WTC11 (cell line): Measurements from ENCODE around the gene CDC42EP4. TPM values are rescaled to one million over a fixed set of nuclear protein-coding genes. Genes with fewer than 3 reads are reported as not detected.

ENCODE experiments used
- ATAC-seq: fragments of 200-7000 bp; cut with Tn5 transposase; 2 replicates; pipeline ENCODE4 v1.10.0; 2021; ENCODE audit warnings: mild to moderate bottlenecking, moderate library complexity
- CTCF ChIA-PET: fragments of 300-600 bp; sonication (Branson Sonifier 250); formaldehyde crosslinking; loops from one replicate; lab custom pipeline; 2021; ENCODE audit warnings: antibody characterized with exemption; lab: Charles Lee
- POLR2A ChIA-PET: fragments of 350-600 bp; sonication (Branson Sonifier 250); formaldehyde crosslinking; loops from one replicate; lab custom pipeline; 2021; ENCODE audit warnings: antibody characterized with exemption; lab: Charles Lee
- DNase-seq: peaks from one replicate; pipeline ENCODE4 v3.0.0; 2021; ENCODE audit warnings: low spot score
- H3K27ac Mint-ChIP-seq: 2 replicates; pipeline ENCODE4 v1.8.0; 2021; ENCODE audit warnings: mixed read lengths
- H3K27me3 Mint-ChIP-seq: 2 replicates; pipeline ENCODE4 v1.8.0; 2021; ENCODE audit warnings: low read depth, mild to moderate bottlenecking, moderate library complexity, mixed read lengths
- H3K36me3 Mint-ChIP-seq: 2 replicates; pipeline ENCODE4 v1.8.0; 2021; ENCODE audit warnings: mixed read lengths
- H3K4me1 Mint-ChIP-seq: 2 replicates; pipeline ENCODE4 v1.8.0; 2022; ENCODE audit warnings: mixed read lengths
- H3K4me3 Mint-ChIP-seq: 2 replicates; pipeline ENCODE4 v1.8.0; 2021; ENCODE audit warnings: mild to moderate bottlenecking, moderate library complexity, mixed read lengths
- H3K9me3 Mint-ChIP-seq: 2 replicates; pipeline ENCODE4 v1.8.0; 2021; ENCODE audit warnings: mixed read lengths
- CREM ChIP-seq: sonication (generic); formaldehyde crosslinking; IDR thresholded peaks from 2 replicates; pipeline ENCODE4 v1.8.1; 2022; ENCODE audit warnings: mild to moderate bottlenecking, missing genetic modification reagents, moderate library complexity
- ESRRA ChIP-seq: sonication (generic); formaldehyde crosslinking; IDR thresholded peaks from 2 replicates; pipeline ENCODE4 v1.8.1; 2022; ENCODE audit warnings: mild to moderate bottlenecking, missing genetic modification reagents, borderline replicate concordance
- JUN ChIP-seq: sonication (generic); formaldehyde crosslinking; IDR thresholded peaks from 2 replicates; pipeline ENCODE4 v1.8.0; 2023; ENCODE audit warnings: mild to moderate bottlenecking, missing genetic modification reagents
- KAT7 ChIP-seq: sonication (generic); formaldehyde crosslinking; IDR thresholded peaks from 2 replicates; pipeline ENCODE4 v1.8.1; 2023; ENCODE audit warnings: missing genetic modification reagents, mild to moderate bottlenecking, borderline replicate concordance
- MXD4 ChIP-seq: fragments of 250-450 bp; sonication (Bioruptor Pico); IDR thresholded peaks from 2 replicates; pipeline ENCODE4 v1.8.0; 2021; ENCODE audit warnings: mild to moderate bottlenecking, moderate library complexity, borderline replicate concordance
- NFYB ChIP-seq: sonication (generic); formaldehyde crosslinking; conservative IDR thresholded peaks from 2 replicates; pipeline ENCODE4 v1.8.0; 2022; ENCODE audit warnings: low read depth, missing genetic modification reagents
- PRRX2 ChIP-seq: fragments of 250-450 bp; sonication (Bioruptor Pico); IDR thresholded peaks from 2 replicates; pipeline ENCODE4 v1.8.0; 2021; ENCODE audit warnings: mild to moderate bottlenecking
- SMAD3 ChIP-seq: sonication (generic); formaldehyde crosslinking; IDR thresholded peaks from 2 replicates; pipeline ENCODE4 v1.8.0; 2022; ENCODE audit warnings: missing genetic modification reagents, mild to moderate bottlenecking, borderline replicate concordance
- TCF7 ChIP-seq: sonication (generic); formaldehyde crosslinking; IDR thresholded peaks from 2 replicates; pipeline ENCODE4 v1.8.0; 2022; ENCODE audit warnings: mild to moderate bottlenecking, low read depth, missing genetic modification reagents, moderate library complexity
- TEAD4 ChIP-seq: sonication (generic); formaldehyde crosslinking; IDR thresholded peaks from 2 replicates; pipeline ENCODE4 v1.8.0; 2022; ENCODE audit warnings: mild to moderate bottlenecking, missing genetic modification reagents
- ZNF121 ChIP-seq: sonication (generic); formaldehyde crosslinking; IDR thresholded peaks from 2 replicates; pipeline ENCODE4 v1.8.0; 2023; ENCODE audit warnings: missing genetic modification reagents
- ZNF138 ChIP-seq: sonication (generic); formaldehyde crosslinking; conservative IDR thresholded peaks from 2 replicates; pipeline ENCODE4 v1.8.1; 2022; ENCODE audit warnings: mild to moderate bottlenecking, moderate library complexity, missing genetic modification reagents
- ZNF219 ChIP-seq: sonication (generic); formaldehyde crosslinking; IDR thresholded peaks from 2 replicates; pipeline ENCODE4 v1.8.0; 2023; ENCODE audit warnings: missing genetic modification reagents, mild to moderate bottlenecking, borderline replicate concordance
- ZNF317 ChIP-seq: sonication (generic); formaldehyde crosslinking; IDR thresholded peaks from 2 replicates; pipeline ENCODE4 v1.8.1; 2023; ENCODE audit warnings: low read depth, mild to moderate bottlenecking, moderate library complexity, missing genetic modification reagents, borderline replicate concordance
- ZNF671 ChIP-seq: fragments of 250-450 bp; sonication (Bioruptor Pico); IDR thresholded peaks from 2 replicates; pipeline ENCODE4 v1.8.0; 2021; ENCODE audit warnings: mild to moderate bottlenecking
- total RNA-seq: library from RNA; stranded (reverse); gene quantifications from 3 replicates; pipeline ENCODE4 v1.2.3, GENCODE V29; 2021
- TF ChIP-seq, protein P1 (sequence below): sonication (generic); formaldehyde crosslinking; IDR thresholded peaks from 2 replicates; pipeline ENCODE4 v1.8.1; 2023; ENCODE audit warnings: mild to moderate bottlenecking, missing genetic modification reagents
- TF ChIP-seq, protein P2 (sequence below): sonication (generic); formaldehyde crosslinking; IDR thresholded peaks from 2 replicates; pipeline ENCODE4 v1.8.0; 2022; ENCODE audit warnings: mild to moderate bottlenecking, missing genetic modification reagents
- TF ChIP-seq, protein P3 (sequence below): sonication (generic); formaldehyde crosslinking; IDR thresholded peaks from 2 replicates; pipeline ENCODE4 v1.8.1; 2022; ENCODE audit warnings: low read depth, missing genetic modification reagents, borderline replicate concordance
- TF ChIP-seq, protein P4 (sequence below): sonication (generic); formaldehyde crosslinking; IDR thresholded peaks from 2 replicates; pipeline ENCODE4 v1.8.1; 2023; ENCODE audit warnings: mild to moderate bottlenecking, missing genetic modification reagents, borderline replicate concordance
- TF ChIP-seq, protein P5 (sequence below): fragments of 200-600 bp; IDR thresholded peaks from 2 replicates; pipeline ENCODE4 v1.8.0; 2022; ENCODE audit warnings: antibody characterized with exemption

The CDC42EP4 gene
- total RNA-seq, 1 experiment from 2014 or later, result 18.8 TPM

DNA sequence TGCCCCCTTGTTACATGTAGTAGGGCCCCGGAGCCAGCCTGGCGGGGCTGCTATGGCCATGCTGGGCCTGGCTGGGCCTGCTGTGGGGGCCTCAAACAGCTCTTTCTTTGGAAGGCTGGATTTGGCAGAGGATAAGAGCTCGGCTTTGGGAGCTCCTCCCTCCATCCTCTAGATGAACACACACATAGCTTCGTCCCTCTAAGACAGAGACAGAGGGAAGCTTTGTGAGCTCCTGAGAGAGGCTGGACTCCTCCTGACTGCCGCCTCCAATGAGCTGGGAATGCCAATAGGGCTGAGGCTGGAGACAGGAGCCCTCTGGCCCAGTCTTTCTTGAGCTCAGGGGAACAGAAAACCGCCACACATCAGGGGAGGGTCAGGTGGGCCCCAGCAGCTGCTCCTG, 37.3 kb upstream of the CDC42EP4 start:
- ATAC-seq (peak; percentile 10; the same call in 1 of the 2 replicates), DNase-seq (no peak)
- peaks cover 33% of the 10 kb centered on the region for H3K4me1 Mint-ChIP-seq
- no peak overlapping the region for H3K27ac Mint-ChIP-seq
- no peak overlapping the region for H3K4me3 Mint-ChIP-seq
- H3K9me3 Mint-ChIP-seq, result no peaks in the 10 kb centered on the region
- ChIA-PET POLR2A (interaction anchor here (1.0 to 1.3 kb wide), 2 partner anchors 21 to 37 kb away, joined by 3 read pairs; no protein-coding TSS in a partner anchor), CTCF (interaction anchor here (0.6 to 1.7 kb wide), 12 partner anchors 9 to 93 kb away, joined by 3 to 19 read pairs (median 4); no protein-coding TSS in a partner anchor)
- H3K27me3 Mint-ChIP-seq, result no peaks in the 10 kb centered on the region
- TF ChIP-seq JUN (CRISPR knock-in tag), result no peak
- H3K36me3 Mint-ChIP-seq, result no peaks in the 10 kb centered on the region

DNA sequence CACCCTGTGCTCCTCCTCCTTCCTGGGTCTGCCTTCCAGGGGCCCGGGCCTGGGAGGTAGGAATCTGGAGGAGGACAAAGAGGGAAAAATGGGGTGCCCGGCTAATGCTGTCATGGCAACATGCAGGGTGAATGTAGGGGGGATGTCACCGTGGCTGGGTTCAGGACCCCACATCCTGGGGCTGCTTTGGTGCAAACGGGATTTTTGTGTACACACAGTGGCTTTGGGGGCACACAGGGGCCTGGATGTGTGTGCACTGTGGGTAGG, 37.0 kb upstream of the CDC42EP4 start:
- Mint-ChIP-seq H3K27me3 (no peaks in the 10 kb centered on the region), H3K4me3 (no peak overlapping the region), H3K9me3 (no peaks in the 10 kb centered on the region), H3K27ac (no peak overlapping the region), H3K4me1 (peaks cover 37% of the 10 kb centered on the region), H3K36me3 (no peaks in the 10 kb centered on the region)
- no peak for ATAC-seq
- ChIA-PET POLR2A (interaction anchor here (1.3 kb wide), 1 partner anchor 36 kb away, joined by 3 read pairs; no protein-coding TSS in a partner anchor), CTCF (interaction anchor here (0.8 to 1.7 kb wide), 8 partner anchors 11 to 93 kb away, joined by 3 to 19 read pairs (median 7); no protein-coding TSS in a partner anchor)
- TF ChIP-seq, protein P1, sequence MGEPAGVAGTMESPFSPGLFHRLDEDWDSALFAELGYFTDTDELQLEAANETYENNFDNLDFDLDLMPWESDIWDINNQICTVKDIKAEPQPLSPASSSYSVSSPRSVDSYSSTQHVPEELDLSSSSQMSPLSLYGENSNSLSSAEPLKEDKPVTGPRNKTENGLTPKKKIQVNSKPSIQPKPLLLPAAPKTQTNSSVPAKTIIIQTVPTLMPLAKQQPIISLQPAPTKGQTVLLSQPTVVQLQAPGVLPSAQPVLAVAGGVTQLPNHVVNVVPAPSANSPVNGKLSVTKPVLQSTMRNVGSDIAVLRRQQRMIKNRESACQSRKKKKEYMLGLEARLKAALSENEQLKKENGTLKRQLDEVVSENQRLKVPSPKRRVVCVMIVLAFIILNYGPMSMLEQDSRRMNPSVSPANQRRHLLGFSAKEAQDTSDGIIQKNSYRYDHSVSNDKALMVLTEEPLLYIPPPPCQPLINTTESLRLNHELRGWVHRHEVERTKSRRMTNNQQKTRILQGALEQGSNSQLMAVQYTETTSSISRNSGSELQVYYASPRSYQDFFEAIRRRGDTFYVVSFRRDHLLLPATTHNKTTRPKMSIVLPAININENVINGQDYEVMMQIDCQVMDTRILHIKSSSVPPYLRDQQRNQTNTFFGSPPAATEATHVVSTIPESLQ (CRISPR knock-in tag), result no peak
- no peak for TF ChIP-seq SMAD3
- no peak for TF ChIP-seq CREM
- TF ChIP-seq MXD4 (CRISPR knock-in tag), result no peak
- no peak for TF ChIP-seq ZNF671
- TF ChIP-seq ZNF219, result no peak
- no peak for DNase-seq

DNA sequence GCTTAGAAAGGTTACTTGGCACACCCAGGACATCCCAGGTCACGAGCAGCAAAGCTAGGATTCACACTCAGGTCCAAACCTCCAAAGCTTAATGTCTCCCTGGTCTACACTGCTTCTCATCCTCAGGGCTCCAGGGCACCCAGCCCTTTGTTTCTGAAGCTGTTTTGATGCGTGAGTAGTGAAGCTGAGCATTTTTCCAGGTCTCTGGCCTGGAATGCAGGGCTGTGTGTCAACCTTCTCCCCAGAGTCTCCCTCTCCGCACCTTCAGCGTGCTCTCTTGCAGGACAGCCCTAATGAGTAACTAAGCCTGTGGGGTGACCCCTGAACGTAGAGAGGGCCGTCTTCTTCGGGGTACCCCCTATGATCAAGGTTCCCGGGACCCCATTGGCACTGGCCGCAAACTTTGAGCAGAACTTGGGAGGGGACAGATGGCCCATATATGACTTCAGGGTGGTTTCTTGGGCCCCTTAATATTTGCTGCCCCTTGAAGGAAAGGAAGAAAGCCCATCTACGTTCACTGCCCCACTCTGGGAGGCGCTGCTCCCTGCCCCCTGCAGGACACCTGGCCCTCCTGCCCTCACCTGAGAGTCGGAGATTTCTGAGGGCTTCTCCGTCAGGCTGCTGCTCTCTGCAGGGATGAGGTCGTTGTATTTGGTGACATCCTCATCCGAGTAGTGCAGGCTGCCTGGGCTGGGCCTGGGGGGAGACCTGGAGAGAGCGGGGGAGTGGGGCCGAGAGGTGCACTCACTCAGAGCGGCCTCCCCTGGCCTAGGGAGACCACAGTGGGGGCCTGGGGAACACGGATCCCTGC, 36.4 kb upstream of the CDC42EP4 start:
- ChIA-PET CTCF (interaction anchor here (0.7 to 1.8 kb wide), 12 partner anchors 11 to 92 kb away, joined by 3 to 17 read pairs (median 4); partner anchors contain the start of gene CDC42EP4), POLR2A (interaction anchor here (0.7 to 2.0 kb wide), 3 partner anchors 12 to 38 kb away, joined by 3 to 8 read pairs (median 3); no protein-coding TSS in a partner anchor)
- H3K27me3 Mint-ChIP-seq, result no peaks in the 10 kb centered on the region
- H3K27ac Mint-ChIP-seq, result no peak overlapping the region; the same call in 1 of the 2 replicates
- no peak overlapping the region for H3K4me3 Mint-ChIP-seq
- H3K36me3 Mint-ChIP-seq, result no peaks in the 10 kb centered on the region
- DNase-seq, result peak; percentile 52
- H3K9me3 Mint-ChIP-seq, result no peaks in the 10 kb centered on the region
- peaks cover 43% of the 10 kb centered on the region for H3K4me1 Mint-ChIP-seq
- peak; percentile 77 for ATAC-seq
- TF ChIP-seq JUN (CRISPR knock-in tag), result no peak
- TF ChIP-seq, protein P2, sequence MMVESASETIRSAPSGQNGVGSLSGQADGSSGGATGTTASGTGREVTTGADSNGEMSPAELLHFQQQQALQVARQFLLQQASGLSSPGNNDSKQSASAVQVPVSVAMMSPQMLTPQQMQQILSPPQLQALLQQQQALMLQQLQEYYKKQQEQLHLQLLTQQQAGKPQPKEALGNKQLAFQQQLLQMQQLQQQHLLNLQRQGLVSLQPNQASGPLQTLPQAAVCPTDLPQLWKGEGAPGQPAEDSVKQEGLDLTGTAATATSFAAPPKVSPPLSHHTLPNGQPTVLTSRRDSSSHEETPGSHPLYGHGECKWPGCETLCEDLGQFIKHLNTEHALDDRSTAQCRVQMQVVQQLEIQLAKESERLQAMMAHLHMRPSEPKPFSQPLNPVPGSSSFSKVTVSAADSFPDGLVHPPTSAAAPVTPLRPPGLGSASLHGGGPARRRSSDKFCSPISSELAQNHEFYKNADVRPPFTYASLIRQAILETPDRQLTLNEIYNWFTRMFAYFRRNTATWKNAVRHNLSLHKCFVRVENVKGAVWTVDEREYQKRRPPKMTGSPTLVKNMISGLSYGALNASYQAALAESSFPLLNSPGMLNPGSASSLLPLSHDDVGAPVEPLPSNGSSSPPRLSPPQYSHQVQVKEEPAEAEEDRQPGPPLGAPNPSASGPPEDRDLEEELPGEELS (CRISPR knock-in tag), result no peak
- TF ChIP-seq KAT7, result no peak
- TF ChIP-seq NFYB (CRISPR knock-in tag), result no peak
- TF ChIP-seq TEAD4 (CRISPR knock-in tag), result no peak
- no peak for TF ChIP-seq ZNF121 (CRISPR knock-in tag)
- TF ChIP-seq, protein P3, sequence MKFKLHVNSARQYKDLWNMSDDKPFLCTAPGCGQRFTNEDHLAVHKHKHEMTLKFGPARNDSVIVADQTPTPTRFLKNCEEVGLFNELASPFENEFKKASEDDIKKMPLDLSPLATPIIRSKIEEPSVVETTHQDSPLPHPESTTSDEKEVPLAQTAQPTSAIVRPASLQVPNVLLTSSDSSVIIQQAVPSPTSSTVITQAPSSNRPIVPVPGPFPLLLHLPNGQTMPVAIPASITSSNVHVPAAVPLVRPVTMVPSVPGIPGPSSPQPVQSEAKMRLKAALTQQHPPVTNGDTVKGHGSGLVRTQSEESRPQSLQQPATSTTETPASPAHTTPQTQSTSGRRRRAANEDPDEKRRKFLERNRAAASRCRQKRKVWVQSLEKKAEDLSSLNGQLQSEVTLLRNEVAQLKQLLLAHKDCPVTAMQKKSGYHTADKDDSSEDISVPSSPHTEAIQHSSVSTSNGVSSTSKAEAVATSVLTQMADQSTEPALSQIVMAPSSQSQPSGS (CRISPR knock-in tag), result no peak
- TF ChIP-seq, protein P4, sequence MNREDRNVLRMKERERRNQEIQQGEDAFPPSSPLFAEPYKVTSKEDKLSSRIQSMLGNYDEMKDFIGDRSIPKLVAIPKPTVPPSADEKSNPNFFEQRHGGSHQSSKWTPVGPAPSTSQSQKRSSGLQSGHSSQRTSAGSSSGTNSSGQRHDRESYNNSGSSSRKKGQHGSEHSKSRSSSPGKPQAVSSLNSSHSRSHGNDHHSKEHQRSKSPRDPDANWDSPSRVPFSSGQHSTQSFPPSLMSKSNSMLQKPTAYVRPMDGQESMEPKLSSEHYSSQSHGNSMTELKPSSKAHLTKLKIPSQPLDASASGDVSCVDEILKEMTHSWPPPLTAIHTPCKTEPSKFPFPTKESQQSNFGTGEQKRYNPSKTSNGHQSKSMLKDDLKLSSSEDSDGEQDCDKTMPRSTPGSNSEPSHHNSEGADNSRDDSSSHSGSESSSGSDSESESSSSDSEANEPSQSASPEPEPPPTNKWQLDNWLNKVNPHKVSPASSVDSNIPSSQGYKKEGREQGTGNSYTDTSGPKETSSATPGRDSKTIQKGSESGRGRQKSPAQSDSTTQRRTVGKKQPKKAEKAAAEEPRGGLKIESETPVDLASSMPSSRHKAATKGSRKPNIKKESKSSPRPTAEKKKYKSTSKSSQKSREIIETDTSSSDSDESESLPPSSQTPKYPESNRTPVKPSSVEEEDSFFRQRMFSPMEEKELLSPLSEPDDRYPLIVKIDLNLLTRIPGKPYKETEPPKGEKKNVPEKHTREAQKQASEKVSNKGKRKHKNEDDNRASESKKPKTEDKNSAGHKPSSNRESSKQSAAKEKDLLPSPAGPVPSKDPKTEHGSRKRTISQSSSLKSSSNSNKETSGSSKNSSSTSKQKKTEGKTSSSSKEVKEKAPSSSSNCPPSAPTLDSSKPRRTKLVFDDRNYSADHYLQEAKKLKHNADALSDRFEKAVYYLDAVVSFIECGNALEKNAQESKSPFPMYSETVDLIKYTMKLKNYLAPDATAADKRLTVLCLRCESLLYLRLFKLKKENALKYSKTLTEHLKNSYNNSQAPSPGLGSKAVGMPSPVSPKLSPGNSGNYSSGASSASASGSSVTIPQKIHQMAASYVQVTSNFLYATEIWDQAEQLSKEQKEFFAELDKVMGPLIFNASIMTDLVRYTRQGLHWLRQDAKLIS (CRISPR knock-in tag), result no peak
- no peak for TF ChIP-seq ZNF317 (CRISPR knock-in tag)
- TF ChIP-seq ESRRA, result no peak
- TF ChIP-seq ZNF138 (CRISPR knock-in tag), result no peak
- TF ChIP-seq, protein P5, sequence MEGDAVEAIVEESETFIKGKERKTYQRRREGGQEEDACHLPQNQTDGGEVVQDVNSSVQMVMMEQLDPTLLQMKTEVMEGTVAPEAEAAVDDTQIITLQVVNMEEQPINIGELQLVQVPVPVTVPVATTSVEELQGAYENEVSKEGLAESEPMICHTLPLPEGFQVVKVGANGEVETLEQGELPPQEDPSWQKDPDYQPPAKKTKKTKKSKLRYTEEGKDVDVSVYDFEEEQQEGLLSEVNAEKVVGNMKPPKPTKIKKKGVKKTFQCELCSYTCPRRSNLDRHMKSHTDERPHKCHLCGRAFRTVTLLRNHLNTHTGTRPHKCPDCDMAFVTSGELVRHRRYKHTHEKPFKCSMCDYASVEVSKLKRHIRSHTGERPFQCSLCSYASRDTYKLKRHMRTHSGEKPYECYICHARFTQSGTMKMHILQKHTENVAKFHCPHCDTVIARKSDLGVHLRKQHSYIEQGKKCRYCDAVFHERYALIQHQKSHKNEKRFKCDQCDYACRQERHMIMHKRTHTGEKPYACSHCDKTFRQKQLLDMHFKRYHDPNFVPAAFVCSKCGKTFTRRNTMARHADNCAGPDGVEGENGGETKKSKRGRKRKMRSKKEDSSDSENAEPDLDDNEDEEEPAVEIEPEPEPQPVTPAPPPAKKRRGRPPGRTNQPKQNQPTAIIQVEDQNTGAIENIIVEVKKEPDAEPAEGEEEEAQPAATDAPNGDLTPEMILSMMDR, result no peak
- no peak for TF ChIP-seq TCF7
- TF ChIP-seq PRRX2 (CRISPR knock-in tag), result no peak
